Skeletal muscle tissue (tissue), 4 donors: ENCODE results near the gene LHX4. TPM values are rescaled to one million over a fixed set of nuclear protein-coding genes. Genes with fewer than 3 reads are reported as not detected.

ENCODE experiments used
- H3K27ac ChIP-seq: one replicate; pipeline ENCODE4 v1.7.0; 2013; ENCODE audit warnings: mild to moderate bottlenecking, low read depth, low read length, inconsistent platforms
- H3K27me3 ChIP-seq, 3 donors: one replicate each; pipeline ENCODE4 v1.7.0; 2013; ENCODE audit warnings: low read length in 3 of 3; ENCODE audit not compliant: control insufficient read depth in 3 of 3, insufficient read depth in 3 of 3
- H3K36me3 ChIP-seq, 3 donors: one replicate each; pipeline ENCODE4 v1.7.0; 2013; ENCODE audit warnings: low read length in 3 of 3; ENCODE audit not compliant: control insufficient read depth in 3 of 3, insufficient read depth in 3 of 3
- H3K4me1 ChIP-seq, 3 donors: one replicate each; pipeline ENCODE4 v1.7.0; 2013; ENCODE audit warnings: low read length in 3 of 3, mild to moderate bottlenecking in 3 of 3; ENCODE audit not compliant: control insufficient read depth in 3 of 3, insufficient read depth in 3 of 3
- H3K4me3 ChIP-seq, 3 donors: one replicate each; pipeline ENCODE4 v1.7.0; 2013; ENCODE audit warnings: low read length in 3 of 3
- H3K9ac ChIP-seq, 3 donors: one replicate each; pipeline ENCODE4 v1.7.0; 2013; ENCODE audit warnings: low read length in 3 of 3, mild to moderate bottlenecking in 3 of 3, moderate library complexity in 2 of 3, low read depth in 1 of 3
- H3K9me3 ChIP-seq, 3 donors: one replicate each; pipeline ENCODE4 v1.7.0; 2013; ENCODE audit warnings: low read length in 3 of 3; ENCODE audit not compliant: control insufficient read depth in 3 of 3
- total RNA-seq: library from RNA; depleted of rRNA; stranded (reverse); fragments of >200 nt; gene quantifications from one replicate; pipeline ENCODE4 v1.2.3, GENCODE V29; 2014
- donor health status: Osteomylitis.

The LHX4 gene
- total RNA-seq, 1 donor from 2014 or later, result not detected

- Histone ChIP-seq H3K4me1 (no peaks in the 10 kb centered on the region), H3K27ac (no peak overlapping the region), H3K36me3 (no peaks in the 10 kb centered on the region), H3K4me3 (no peak overlapping the region), H3K27me3 (peaks cover 61 to 72% (median 68%) of the 10 kb centered on the region in 3 donors), H3K9me3 (no peaks in the 10 kb centered on the region), H3K9ac (no peak overlapping the region)
Measured at GRCh38 chr1:180241716-180242544, 11.9 kb downstream of the LHX4 start.

GRCh38 chr1:180243517-180244221 lies 13.6 kb downstream of the LHX4 start:
- Histone ChIP-seq H3K9me3 (no peaks in the 10 kb centered on the region), H3K4me3 (no peak overlapping the region), H3K27ac (no peak overlapping the region), H3K9ac (no peak overlapping the region), H3K36me3 (no peaks in the 10 kb centered on the region), H3K4me1 (no peaks in the 10 kb centered on the region), H3K27me3 (peaks cover 44 to 59% (median 54%) of the 10 kb centered on the region in 3 donors)

- Histone ChIP-seq H3K27me3 (peaks cover 32 to 52% (median 44%) of the 10 kb centered on the region in 3 donors), H3K4me3 (no peak overlapping the region), H3K36me3 (no peaks in the 10 kb centered on the region), H3K27ac (no peak overlapping the region), H3K4me1 (no peaks in the 10 kb centered on the region), H3K9me3 (no peaks in the 10 kb centered on the region), H3K9ac (no peak overlapping the region)
Measured at GRCh38 chr1:180244840-180245239, 14.8 kb downstream of the LHX4 start.

- H3K4me3 ChIP-seq, result no peak overlapping the region
- peaks cover 16 to 46% (median 39%) of the 10 kb centered on the region in 3 donors for H3K27me3 ChIP-seq
Measured at GRCh38 chr1:180246579-180246978, 16.5 kb downstream of the LHX4 start.

GRCh38 chr1:180247061-180247460 lies 17.0 kb downstream of the LHX4 start:
- peaks cover 13 to 42% (median 40%) of the 10 kb centered on the region in 3 donors for H3K27me3 ChIP-seq
- no peaks in the 10 kb centered on the region for H3K36me3 ChIP-seq
- no peak overlapping the region for H3K4me3 ChIP-seq
- no peaks in the 10 kb centered on the region for H3K4me1 ChIP-seq
- H3K9me3 ChIP-seq, result no peaks in the 10 kb centered on the region
- no peak overlapping the region for H3K27ac ChIP-seq
- no peak overlapping the region for H3K9ac ChIP-seq

More at GRCh38 chr1:180246579-180246978, 16.5 kb downstream of the LHX4 start:
- no peak overlapping the region for H3K27ac ChIP-seq
- no peaks in the 10 kb centered on the region for H3K9me3 ChIP-seq
- no peaks in the 10 kb centered on the region for H3K4me1 ChIP-seq
- no peaks in the 10 kb centered on the region for H3K36me3 ChIP-seq
- H3K9ac ChIP-seq, result no peak overlapping the region

- peaks cover 8 to 37% (median 37%) of the 10 kb centered on the region in 3 donors for H3K27me3 ChIP-seq
- H3K36me3 ChIP-seq, result no peaks in the 10 kb centered on the region
- H3K4me1 ChIP-seq, result no peaks in the 10 kb centered on the region
- no peaks in the 10 kb centered on the region for H3K9me3 ChIP-seq
- no peak overlapping the region for H3K27ac ChIP-seq
- no peak overlapping the region for H3K9ac ChIP-seq
- no peak overlapping the region for H3K4me3 ChIP-seq
Measured at GRCh38 chr1:180247580-180247979, 17.5 kb downstream of the LHX4 start.

GRCh38 chr1:180248176-180248575 lies 18.1 kb downstream of the LHX4 start:
- peaks cover 8 to 37% (median 34%) of the 10 kb centered on the region in 3 donors for H3K27me3 ChIP-seq
- no peaks in the 10 kb centered on the region for H3K4me1 ChIP-seq
- H3K9ac ChIP-seq, result no peak overlapping the region

GRCh38 chr1:180248731-180249681 lies 18.9 kb downstream of the LHX4 start:
- Histone ChIP-seq H3K9ac (no peak overlapping the region), H3K4me3 (no peak overlapping the region), H3K27me3 (peaks cover 4 to 36% (median 34%) of the 10 kb centered on the region in 3 donors), H3K36me3 (no peaks in the 10 kb centered on the region), H3K4me1 (no peaks in the 10 kb centered on the region), H3K9me3 (no peaks in the 10 kb centered on the region), H3K27ac (no peak overlapping the region)

More at GRCh38 chr1:180248176-180248575, 18.1 kb downstream of the LHX4 start:
- no peaks in the 10 kb centered on the region for H3K9me3 ChIP-seq
- no peak overlapping the region for H3K27ac ChIP-seq
- H3K4me3 ChIP-seq, result no peak overlapping the region
- no peaks in the 10 kb centered on the region for H3K36me3 ChIP-seq

GRCh38 chr1:180249725-180250498 lies 19.8 kb downstream of the LHX4 start:
- no peaks in the 10 kb centered on the region for H3K9me3 ChIP-seq
- no peak overlapping the region for H3K4me3 ChIP-seq
- H3K27me3 ChIP-seq, result peaks cover 8 to 42% (median 36%) of the 10 kb centered on the region in 3 donors

More at GRCh38 chr1:180249725-180250498, 19.8 kb downstream of the LHX4 start:
- H3K9ac ChIP-seq, result no peak overlapping the region
- no peaks in the 10 kb centered on the region for H3K36me3 ChIP-seq
- H3K27ac ChIP-seq, result no peak overlapping the region
- H3K4me1 ChIP-seq, result no peaks in the 10 kb centered on the region
